Effector CD4-positive, alpha-beta T cell (primary cell): ENCODE measurements around the gene CEBPZ.

ENCODE experiments used
- DNase-seq: peaks from one replicate; pipeline ENCODE4 v3.0.0-alpha.2; 2020

The CEBPZ gene

DNA sequence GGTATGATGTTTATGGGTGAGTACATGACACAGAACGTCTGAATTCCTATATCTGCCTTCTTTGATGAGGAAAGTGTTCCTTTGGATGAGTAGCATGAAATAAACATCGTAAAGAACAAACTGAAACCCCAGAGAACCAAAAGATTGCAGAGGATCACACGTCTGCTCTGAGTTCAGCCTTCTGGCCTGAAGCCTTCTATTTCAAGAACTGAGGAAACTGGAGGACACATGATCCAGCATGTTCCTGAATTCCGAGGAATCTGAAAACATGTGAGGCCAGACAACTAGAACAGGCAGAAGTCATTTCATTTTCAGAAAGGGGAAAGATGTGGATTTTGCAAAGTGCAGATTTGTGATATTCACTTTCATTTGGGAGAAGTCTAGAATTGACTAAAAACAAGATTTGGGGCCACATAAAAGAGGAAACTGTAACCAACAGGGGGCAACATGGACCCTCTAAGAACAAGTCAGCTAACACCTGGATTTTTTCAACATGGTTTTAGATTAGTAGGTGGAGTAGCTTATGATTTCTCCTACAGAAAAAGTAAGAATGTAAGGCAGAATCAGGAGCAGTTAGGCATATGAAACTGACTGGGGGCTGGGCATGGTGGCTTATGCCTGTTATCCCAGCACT lies 51.3 kb downstream of the CEBPZ start:
- DNase-seq: no peak

DNA sequence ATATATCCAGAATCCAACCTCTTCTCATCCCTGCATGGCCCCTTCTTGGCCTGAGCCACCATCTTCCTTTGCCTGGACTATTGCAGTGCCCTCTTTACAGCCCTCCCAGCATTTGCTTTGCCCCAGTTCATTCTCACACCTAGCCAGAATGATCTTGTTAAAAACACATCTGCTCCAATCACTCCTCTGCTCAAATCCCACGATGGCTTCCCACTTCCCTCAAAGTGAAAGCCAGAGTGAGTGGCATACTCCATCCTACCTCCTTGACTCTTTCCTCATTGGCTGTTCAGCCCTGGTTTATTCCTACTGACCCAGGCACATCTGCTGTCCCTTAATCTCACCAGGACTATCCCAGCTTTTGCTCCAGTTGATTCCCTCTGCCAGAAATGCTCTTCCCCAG lies 57.7 kb downstream of the CEBPZ start:
- DNase-seq: no peak

DNA sequence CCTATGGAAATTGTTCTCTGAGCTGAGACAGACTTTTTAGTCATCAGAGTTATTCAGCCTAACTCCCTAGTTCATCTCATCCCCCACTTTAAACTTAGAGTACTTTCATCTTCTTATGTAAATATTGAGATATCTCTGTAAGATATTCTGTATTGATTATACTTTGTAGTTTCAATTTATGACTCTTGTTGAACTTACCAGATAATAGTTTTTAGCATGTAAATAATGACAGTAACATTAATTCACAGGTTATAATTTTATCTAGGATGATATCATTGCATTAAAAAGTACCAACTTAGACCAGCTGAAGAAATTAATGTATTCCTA lies 59.8 kb downstream of the CEBPZ start:
- no peak for DNase-seq

DNA sequence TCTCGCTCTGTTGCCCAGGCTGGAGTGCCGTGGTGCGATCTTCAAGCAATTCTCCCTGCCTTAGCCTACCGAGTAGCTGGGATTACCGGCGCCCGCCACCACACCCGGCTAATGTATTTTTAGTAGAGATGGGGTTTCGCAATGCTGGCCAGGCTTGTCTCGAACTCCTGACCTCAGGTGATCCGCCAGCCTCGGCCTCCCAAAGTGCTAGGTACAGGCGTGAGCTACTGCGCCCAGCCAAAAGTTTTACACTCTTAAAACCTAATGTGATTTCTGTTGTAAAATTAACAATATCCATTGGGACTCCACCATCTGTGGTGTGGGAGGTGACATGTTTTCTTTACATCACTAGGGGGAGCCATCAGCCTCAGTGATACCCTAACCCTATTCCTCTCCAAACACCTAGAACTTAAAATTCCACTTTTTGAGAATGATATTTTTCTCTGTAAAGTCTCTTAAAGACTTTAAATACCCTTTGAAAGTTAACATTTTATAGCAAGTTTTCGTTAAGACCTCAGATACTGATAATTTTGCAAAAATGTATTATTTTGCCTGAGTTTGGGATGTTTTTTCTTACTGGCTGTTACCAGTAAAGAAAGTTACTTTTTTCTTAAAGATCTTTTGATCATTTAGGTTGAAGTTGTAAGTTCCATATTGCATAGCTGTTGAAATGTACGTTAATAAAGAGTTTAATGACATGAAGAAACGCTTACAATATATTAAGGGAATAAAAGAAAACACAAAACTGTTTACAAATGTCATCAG lies 63.0 kb downstream of the CEBPZ start:
- no peak for DNase-seq

DNA sequence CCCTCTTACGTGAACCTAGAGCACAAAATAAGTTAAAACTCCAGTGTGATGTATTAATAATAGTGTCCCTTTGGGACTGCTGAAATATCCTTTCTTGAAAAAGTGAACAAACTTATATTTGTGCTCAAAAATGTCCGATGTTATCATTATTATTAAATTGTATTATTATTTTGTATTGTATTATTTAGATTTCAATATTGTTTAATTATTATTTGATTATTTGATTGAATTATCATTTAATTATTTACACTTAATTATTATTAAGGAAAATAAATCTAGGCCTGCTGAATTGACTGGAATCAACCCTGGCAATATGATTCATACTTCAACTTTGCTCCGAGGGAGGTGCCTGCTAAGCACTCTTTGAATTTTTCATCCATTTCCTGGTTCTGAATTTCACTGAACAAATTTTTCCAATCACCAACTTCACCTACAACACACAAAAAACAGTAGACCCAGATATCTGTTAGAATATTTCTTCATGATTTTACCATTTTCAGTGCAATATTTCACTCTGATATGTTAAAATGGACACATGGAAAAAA lies 63.7 kb downstream of the CEBPZ start:
- DNase-seq: no peak

DNA sequence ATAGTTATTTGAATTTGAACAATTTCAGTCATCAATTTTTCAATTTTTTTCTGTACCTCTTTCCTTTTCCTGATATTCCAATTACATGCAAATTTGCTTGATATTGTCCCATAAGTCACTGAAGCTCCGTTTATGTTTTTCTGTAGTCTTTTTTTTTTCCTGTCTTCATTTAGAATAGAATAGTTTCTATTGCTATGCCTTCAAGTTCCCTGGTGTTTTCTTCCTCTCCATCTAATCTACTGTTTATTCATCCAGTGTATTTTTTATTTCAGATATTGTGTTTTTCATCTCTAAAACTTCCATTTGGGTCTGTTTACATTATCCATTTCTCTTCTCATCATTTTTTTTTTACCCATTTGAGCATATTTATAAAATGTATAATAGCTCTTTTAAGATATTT lies 66.6 kb downstream of the CEBPZ start:
- DNase-seq: no peak

DNA sequence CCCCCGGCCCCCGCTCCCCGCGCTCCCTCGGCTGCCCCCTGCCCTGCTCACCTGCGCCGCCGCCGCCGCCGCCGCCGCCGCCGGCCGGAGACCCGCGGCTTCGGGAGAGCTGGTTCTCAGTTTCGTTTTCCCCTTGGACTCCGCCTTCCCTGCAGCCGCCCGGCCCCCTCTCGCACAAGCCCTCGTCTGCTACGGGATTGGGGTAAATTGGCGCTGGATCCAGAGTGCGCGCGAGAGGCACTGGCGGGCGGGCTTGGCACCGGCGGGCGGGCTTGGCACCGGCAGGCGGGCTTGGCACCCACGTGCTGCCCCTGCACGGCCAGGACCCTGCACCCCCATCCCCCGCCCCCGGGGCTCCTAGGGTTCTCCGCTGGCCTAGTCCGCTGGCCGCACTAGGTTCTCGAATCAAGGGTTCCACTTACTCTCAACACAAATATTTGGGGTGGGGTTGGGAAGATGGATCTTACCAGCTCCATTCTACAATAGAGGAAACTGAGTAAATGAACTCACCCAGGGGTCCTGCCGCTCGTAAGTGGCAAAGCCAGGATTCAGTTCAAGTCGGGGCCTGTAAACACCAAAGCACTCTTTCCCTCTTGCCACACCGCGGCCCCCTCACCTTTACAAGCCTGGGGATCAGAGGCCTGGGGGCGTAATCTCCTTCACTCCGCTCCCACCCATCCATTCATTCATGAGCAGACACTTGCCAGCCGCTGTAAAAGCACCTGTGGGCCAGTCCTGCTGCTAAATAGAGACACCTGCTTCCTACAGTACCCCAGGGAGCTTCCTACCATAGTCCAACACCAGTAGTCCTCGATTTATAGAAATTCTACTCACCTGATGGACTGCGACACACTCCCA lies 74.3 kb downstream of the CEBPZ start, which contains the start of gene EIF2AK2:
Gene EIF2AK2, minus strand, starts transcription at position 124 of the 858 bp plus-strand sequence. CDS start 9,174 bp downstream, outside the sequence.
- DNase-seq: peak; percentile 77

DNA sequence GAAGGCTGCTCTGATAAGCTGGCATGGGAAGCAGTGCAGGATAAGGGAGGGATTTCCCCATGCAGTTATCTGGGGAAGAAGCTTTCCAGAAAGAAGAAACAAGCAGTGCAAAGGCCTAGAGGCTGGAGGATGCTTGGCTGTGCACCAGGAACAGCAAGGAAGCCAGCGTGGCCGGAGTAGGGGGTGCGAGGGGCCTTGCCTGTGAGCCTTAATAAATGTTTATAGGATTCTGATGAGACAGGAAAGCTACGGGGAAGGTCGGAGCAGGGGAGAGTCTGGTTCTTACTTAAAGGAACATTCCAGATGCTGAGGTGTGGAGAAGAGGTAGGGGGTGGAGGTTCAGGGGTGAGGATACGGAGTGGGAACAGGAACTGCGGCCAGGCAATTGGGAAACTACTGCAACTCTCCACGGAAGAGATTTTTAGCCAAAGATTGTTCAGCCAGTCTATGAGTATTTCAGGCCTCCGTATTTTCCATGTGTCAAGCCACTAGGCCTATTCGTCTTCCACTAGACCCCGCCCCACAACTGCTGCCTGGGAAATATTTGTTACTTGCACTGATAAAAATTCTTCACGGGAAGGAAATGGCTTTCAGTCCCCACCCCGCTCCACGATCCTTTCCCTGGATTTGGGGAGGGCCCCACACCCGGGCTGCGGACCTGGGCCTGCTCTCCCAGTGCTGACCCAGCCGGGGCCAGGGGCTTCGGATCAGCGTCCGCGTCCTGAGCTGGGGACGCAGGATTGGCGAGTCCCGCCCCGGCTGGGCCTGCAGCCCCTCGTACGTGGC lies 75.1 kb downstream of the CEBPZ start:
- DNase-seq: peak; percentile 11

DNA sequence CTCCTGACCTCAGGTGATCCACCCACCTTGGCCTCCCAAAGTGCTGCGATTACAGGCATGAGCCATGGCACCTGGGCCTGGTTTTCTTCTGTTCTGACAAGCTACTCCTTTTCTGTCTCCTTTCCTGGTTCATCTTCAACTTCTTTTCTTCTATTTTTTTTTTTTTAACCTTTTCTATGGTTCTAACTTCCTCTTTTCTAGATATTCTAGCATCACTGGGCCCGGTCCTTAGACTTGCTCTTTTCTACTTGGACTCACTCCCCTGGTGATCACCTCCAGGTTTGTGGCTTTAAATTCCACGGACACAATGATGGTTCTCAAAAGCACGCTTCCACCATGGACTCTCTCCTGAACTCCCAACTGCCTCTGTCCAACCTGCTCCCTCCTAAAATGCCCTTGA lies 76.6 kb downstream of the CEBPZ start:
- DNase-seq: no peak

DNA sequence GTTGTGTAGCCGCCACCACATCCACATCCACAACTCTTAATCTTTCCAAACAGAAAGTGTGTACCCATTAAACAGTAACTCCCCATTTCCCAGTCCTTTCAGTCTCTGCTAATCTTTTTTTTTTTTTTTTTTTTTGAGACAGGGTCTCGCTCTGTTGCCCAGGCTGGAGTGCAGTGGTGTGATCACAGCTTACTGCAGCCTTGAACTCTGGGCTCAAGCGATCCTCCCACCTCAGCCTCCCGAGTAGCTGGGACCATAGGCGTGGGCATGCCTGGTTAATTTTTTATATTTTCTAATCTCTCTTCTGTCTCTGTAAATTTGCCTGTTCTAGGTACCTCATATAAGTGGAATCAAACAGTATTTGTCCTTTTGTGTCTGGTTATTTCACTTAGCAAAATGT lies 78.2 kb downstream of the CEBPZ start:
- no peak for DNase-seq
